ENCODE measurements around the gene ATP2A1. TPM values are rescaled to one million over a fixed set of nuclear protein-coding genes. Genes with fewer than 3 reads are reported as not detected.

The ATP2A1 gene
- total and polyA plus RNA-seq, 9 donors, result 0.15 to 2.5 (median 0.53) TPM

DNA sequence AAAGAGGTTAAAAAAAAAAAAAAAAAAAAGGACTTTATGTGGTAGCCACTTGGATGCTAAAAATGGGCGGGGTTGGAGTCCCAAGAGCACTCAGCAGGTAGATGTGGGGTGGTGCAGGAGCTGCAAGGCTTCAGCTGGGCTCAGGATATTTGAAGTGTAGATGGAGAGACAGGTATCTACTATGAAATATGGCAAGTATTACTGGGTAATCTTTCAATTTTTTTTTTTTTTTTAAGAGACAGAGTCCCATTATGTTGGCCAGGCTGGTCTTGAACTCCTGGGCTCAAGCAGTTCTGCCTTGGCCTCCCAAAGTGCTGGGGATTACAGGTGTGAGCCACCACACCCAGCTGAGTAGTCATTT is 39.8 kb upstream of the ATP2A1 start:
- 94 to 100% (median 100%) methylated on average over 1 of the region's 1 CpG for WGBS, 3 donors
- TF ChIP-seq POLR2A (IDR thresholded peaks at IDR 0.05), result no peak
- TF ChIP-seq, protein P1, sequence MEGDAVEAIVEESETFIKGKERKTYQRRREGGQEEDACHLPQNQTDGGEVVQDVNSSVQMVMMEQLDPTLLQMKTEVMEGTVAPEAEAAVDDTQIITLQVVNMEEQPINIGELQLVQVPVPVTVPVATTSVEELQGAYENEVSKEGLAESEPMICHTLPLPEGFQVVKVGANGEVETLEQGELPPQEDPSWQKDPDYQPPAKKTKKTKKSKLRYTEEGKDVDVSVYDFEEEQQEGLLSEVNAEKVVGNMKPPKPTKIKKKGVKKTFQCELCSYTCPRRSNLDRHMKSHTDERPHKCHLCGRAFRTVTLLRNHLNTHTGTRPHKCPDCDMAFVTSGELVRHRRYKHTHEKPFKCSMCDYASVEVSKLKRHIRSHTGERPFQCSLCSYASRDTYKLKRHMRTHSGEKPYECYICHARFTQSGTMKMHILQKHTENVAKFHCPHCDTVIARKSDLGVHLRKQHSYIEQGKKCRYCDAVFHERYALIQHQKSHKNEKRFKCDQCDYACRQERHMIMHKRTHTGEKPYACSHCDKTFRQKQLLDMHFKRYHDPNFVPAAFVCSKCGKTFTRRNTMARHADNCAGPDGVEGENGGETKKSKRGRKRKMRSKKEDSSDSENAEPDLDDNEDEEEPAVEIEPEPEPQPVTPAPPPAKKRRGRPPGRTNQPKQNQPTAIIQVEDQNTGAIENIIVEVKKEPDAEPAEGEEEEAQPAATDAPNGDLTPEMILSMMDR (IDR thresholded peaks at IDR 0.05), result no peak
- no peak for TF ChIP-seq EP300 (IDR thresholded peaks at IDR 0.05)
- no peak overlapping the region for H3K27ac ChIP-seq
- H3K4me3 ChIP-seq, result no peak overlapping the region
- no peaks in the 10 kb centered on the region for H3K9me3 ChIP-seq
- no peaks in the 10 kb centered on the region for H3K4me1 ChIP-seq (ENCODE audit: insufficient read depth)
- H3K27me3 ChIP-seq, result no peaks in the 10 kb centered on the region
- DNase-seq, result no peak
- no peaks in the 10 kb centered on the region for H3K36me3 ChIP-seq
- intact Hi-C loops (cut with DNase I), result no loop called here

DNA sequence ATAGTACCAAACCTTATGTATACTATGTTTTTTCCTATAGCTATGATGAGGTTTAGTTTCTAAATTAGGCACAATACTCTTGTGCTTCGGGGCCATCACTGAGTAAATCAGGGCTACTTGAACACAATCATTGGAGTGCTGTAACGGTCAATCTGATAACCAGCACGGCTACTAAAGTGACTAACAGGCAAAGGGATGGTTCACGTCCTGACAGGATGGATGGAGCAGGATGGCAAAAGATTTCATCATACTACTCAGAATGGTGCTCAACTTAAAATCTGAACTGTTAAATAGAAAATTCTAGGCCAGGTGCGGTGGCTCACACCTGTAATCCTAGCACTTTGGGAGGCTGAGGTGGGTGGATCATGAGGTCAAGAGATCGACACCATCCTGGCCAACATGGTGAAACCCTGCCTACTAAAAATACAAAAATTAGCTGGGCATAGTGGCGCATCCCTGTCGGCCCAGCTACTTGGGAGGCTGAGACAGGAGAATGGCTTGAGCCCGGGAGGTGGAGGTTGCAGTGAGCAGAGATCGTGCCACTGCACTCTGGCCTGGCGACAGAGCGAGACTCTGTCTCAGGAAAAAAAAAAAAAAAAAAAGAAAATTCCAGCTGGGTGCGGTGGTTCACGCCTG is 39.2 kb upstream of the ATP2A1 start:
- no peak for TF ChIP-seq EP300 (IDR thresholded peaks at IDR 0.05)
- no peak for TF ChIP-seq POLR2A (IDR thresholded peaks at IDR 0.05)
- TF ChIP-seq, protein P1 (IDR thresholded peaks at IDR 0.05), result no peak
- H3K36me3 ChIP-seq, result no peaks in the 10 kb centered on the region
- H3K27ac ChIP-seq, result no peak overlapping the region
- 88 to 90% (median 90%) methylated on average over 14 of the region's 14 CpGs for WGBS, 3 donors
- H3K9me3 ChIP-seq, result no peaks in the 10 kb centered on the region
- no peaks in the 10 kb centered on the region for H3K27me3 ChIP-seq
- DNase-seq, result no peak
- H3K4me3 ChIP-seq, result no peak overlapping the region
- intact Hi-C loops (cut with DNase I), result no loop called here
- no peaks in the 10 kb centered on the region for H3K4me1 ChIP-seq (ENCODE audit: insufficient read depth)

DNA sequence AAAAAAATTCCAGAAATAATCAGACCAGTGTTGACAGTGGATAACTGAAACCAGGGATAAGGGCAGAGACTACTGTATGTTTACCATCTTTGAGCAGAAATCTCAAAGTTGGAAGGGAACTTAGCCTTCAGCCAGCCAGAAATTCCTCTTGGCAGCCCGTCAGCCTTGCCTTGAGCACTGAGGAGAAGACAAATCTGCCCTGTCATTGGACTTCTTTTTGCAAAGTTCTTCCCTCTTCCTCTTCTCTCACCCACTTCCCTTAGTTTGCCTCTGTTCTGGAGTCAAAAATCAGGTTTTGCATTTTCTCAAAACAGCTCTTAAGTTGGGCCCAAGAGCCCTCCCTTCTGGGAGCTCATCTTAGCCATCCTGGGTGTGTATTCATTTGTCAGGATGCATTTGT is 38.4 kb upstream of the ATP2A1 start:
- Histone ChIP-seq H3K27ac (no peak overlapping the region), H3K27me3 (no peaks in the 10 kb centered on the region), H3K4me3 (no peak overlapping the region), H3K36me3 (no peaks in the 10 kb centered on the region), H3K4me1 (ENCODE audit: insufficient read depth) (no peaks in the 10 kb centered on the region), H3K9me3 (no peaks in the 10 kb centered on the region)
- no peak for DNase-seq
- TF ChIP-seq POLR2A (IDR thresholded peaks at IDR 0.05), result no peak
- TF ChIP-seq EP300 (IDR thresholded peaks at IDR 0.05), result no peak
- TF ChIP-seq, protein P1 (IDR thresholded peaks at IDR 0.05), result no peak
- intact Hi-C loops (cut with DNase I), result no loop called here
- 3 to 16% (median 5%) methylated on average over 1 of the region's 1 CpG for WGBS, 3 donors

DNA sequence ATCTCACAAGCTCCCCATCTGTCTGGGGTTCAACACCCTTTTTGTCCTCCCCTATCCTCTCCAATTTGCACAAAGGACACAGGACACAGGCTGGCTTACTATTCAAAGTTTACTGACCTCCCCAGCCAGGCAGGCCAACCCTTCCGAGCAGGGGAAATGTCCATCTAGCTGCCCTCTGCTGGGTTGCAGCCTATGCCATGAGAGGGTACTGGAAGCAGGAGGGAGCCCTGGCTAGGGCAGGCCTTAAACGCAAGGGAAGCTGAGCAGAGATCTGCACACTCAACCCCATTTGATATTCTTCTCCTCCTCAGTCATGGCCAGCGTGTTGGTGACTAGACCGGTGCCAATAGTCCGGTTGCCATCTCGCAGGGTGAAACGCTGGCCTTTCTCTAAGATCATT is 35.6 kb upstream of the ATP2A1 start:
- TF ChIP-seq, protein P1 (IDR thresholded peaks at IDR 0.05), result no peak
- TF ChIP-seq POLR2A (IDR thresholded peaks at IDR 0.05) (no peak), EP300 (IDR thresholded peaks at IDR 0.05) (no peak)
- no peak overlapping the region for H3K27ac ChIP-seq
- DNase-seq, result no peak
- 86 to 92% (median 88%) methylated on average over 7 of the region's 7 CpGs for WGBS, 3 donors
- intact Hi-C loops (cut with DNase I), result no loop called here
- no peaks in the 10 kb centered on the region for H3K9me3 ChIP-seq
- H3K4me1 ChIP-seq (ENCODE audit: insufficient read depth), result peaks cover 2% of the 10 kb centered on the region
- no peaks in the 10 kb centered on the region for H3K36me3 ChIP-seq
- H3K4me3 ChIP-seq, result no peak overlapping the region
- H3K27me3 ChIP-seq, result no peaks in the 10 kb centered on the region
